ENCODE data around the gene TUBA4A.
A peak's percentile ranks its signal among the peaks of the same experiment; 100 is the strongest.

The TUBA4A gene

GRCh38 chr2:219229305-219230058 lies 24.2 kb downstream of the TUBA4A start, which contains the start of the genes ANKZF1 and ATG9A:
Gene ANKZF1 (plus strand): TSS chr2:219229806. CDS start chr2:219230258, 452 bp downstream.
Gene ATG9A (minus strand): TSS chr2:219229636. CDS start chr2:219228024, 1,612 bp downstream.
- DNase-seq, result peak; percentile 98 to 99

GRCh38 chr2:219228911-219229304 lies 24.8 kb downstream of the TUBA4A start:
- no peak for DNase-seq

GRCh38 chr2:219228041-219228910 lies 25.4 kb downstream of the TUBA4A start:
- DNase-seq, result no peak

- DNase-seq, result no peak
Measured at GRCh38 chr2:219225350-219225749, 28.4 kb downstream of the TUBA4A start.

GRCh38 chr2:219223831-219224610 lies 29.7 kb downstream of the TUBA4A start:
- no peak for DNase-seq

GRCh38 chr2:219221957-219222518 lies 31.7 kb downstream of the TUBA4A start:
- DNase-seq, result no peak

GRCh38 chr2:219220652-219221402 lies 32.9 kb downstream of the TUBA4A start:
- no peak for DNase-seq

- DNase-seq, result no peak
Measured at GRCh38 chr2:219219784-219220532, 33.8 kb downstream of the TUBA4A start.

GRCh38 chr2:219218732-219219701 lies 34.7 kb downstream of the TUBA4A start, which contains the start of gene ABCB6:
Gene ABCB6 (minus strand): TSS chr2:219218958. CDS start chr2:219218673, 285 bp downstream.
- DNase-seq, result peak; percentile 92 to 98

- DNase-seq, result peak; percentile 66 to 78
Measured at GRCh38 chr2:219218217-219218731, 35.4 kb downstream of the TUBA4A start.

- DNase-seq, result no peak
Measured at GRCh38 chr2:219216535-219216915, 37.2 kb downstream of the TUBA4A start.

- DNase-seq, result no peak
Measured at GRCh38 chr2:219215871-219216534, 37.7 kb downstream of the TUBA4A start.

GRCh38 chr2:219214786-219215185 lies 38.9 kb downstream of the TUBA4A start:
- no peak for DNase-seq

GRCh38 chr2:219214141-219214540 lies 39.6 kb downstream of the TUBA4A start:
- DNase-seq, result no peak

GRCh38 chr2:219213486-219214071 lies 40.1 kb downstream of the TUBA4A start:
- DNase-seq, result no peak

GRCh38 chr2:219213026-219213415 lies 40.7 kb downstream of the TUBA4A start:
- DNase-seq, result no peak

GRCh38 chr2:219210886-219211362 lies 42.8 kb downstream of the TUBA4A start:
- no peak for DNase-seq

- no peak for DNase-seq
Measured at GRCh38 chr2:219210196-219210885, 43.4 kb downstream of the TUBA4A start.

Data from NCI-H526 (cell line).